Choroid plexus epithelial cell (primary cell): Measurements from ENCODE around the gene KRT37.
A peak's percentile ranks its signal among the peaks of the same experiment; 100 is the strongest.

Source experiments
- DNase-seq: peaks from one replicate; pipeline ENCODE4 v3.0.0-alpha.2; 2010; ENCODE audit warnings: low read depth
- H3K4me3 ChIP-seq: 2 replicates; pipeline ENCODE4 v1.5.1; 2011; ENCODE audit warnings: low read depth, mild to moderate bottlenecking, control low read depth, low read length, moderate library complexity
- CTCF ChIP-seq: conservative IDR thresholded peaks from 2 replicates; pipeline ENCODE4 v1.5.1; 2011; ENCODE audit warnings: low read depth, mild to moderate bottlenecking, control low read depth, inconsistent platforms, low read length, moderate library complexity

Gene KRT37

GRCh38 chr17:41462705-41463104 is 38.3 kb upstream of the KRT37 start:
- H3K4me3 ChIP-seq: no peak overlapping the region
- no peak for TF ChIP-seq CTCF
- DNase-seq: no peak

GRCh38 chr17:41457676-41458075 is 33.3 kb upstream of the KRT37 start:
- no peak for DNase-seq

DNA sequence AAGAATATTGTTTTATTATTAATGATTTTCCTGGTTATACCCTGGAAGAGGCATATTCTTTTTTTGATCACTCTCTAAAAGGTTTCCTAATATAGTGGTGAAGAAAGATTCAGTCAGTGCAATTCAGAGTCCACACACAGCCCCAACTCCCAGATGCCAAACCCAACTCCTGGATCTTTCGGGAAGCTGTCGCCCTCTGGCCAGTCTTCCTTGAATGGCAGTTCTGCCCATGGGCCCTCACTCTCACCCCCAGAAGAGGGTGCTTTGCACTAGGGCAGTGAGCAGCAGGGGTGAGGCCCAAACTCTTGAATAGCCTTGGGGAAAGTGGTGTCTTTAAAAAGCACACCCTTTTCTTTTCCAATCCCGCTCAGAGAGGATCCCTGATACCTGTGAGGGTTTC is 31.8 kb upstream of the KRT37 start:
- peak; percentile 25 for TF ChIP-seq CTCF
- no peak overlapping the region for H3K4me3 ChIP-seq
- DNase-seq: no peak

More at GRCh38 chr17:41457676-41458075, 33.3 kb upstream of the KRT37 start:
- TF ChIP-seq CTCF: no peak
- H3K4me3 ChIP-seq: no peak overlapping the region

DNA sequence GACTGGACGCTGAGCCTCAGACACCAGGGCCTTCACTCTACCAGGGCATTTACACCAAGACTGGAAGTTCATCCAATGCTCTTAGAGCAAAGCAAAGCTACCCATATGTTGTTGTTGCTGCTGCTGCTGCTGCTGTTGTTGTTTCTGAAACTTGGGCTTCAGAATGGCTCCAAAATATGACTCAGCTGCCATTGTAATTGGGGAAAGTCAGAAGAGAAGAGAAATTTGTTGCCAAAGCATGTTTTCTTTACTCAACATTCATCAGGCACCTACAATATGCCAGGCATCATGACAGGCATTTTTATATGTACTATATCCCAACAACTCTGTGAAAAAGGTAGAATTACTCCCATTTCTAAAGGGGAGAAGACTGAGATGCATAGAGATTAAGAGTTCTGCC is 30.9 kb upstream of the KRT37 start:
- TF ChIP-seq CTCF: no peak
- no peak overlapping the region for H3K4me3 ChIP-seq
- no peak for DNase-seq

- TF ChIP-seq CTCF: no peak
- no peak overlapping the region for H3K4me3 ChIP-seq
- no peak for DNase-seq
Measured at GRCh38 chr17:41453066-41453465, 28.7 kb upstream of the KRT37 start.

DNA sequence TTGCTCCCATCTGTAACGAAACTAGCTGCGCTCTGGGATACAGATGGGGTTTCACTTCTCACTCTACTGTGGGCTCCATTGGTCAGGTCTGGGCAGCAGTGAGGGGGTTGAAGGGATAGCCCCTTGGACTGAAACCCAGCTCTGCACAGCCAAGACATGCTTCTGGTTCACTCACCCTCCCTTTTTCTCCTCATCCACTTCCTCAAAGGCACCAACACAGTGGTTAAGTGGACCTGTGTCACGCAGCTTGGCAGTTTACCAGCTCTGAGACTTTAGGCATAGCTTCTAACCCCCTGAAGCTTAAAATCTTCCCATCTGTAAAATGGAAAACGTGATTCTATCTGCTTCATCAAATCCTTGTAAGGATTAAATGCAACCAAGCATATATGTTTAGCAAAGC is 27.9 kb upstream of the KRT37 start:
- no peak for TF ChIP-seq CTCF
- H3K4me3 ChIP-seq: no peak overlapping the region
- no peak for DNase-seq

DNA sequence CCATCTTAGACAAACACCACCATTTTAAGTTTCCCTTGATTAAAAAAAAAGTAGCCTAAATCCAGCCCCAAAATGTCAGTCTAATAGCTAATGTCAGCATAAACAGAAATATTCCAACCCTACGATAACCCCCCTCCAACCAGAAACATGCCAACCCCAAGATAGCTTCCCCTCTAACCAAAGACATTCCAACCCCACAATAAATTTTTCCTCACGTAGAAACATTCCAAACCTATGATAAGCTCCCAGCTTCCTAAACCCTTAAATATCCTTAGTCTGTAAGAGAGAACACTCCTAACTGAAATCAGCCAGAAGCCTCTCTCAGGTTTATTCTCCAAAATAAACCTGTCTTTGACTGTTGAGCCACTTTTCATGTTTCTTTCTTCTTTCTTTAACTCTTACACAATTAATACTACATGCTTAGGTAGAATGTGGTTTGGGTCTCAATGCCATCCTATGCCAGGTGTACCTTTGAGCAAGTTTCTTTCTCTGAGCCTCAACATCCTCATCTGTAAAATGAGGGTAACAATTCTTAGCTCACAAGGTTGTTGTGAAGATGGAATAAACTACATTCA is 26.9 kb upstream of the KRT37 start:
- peak; percentile 14 for DNase-seq
- H3K4me3 ChIP-seq: no peak overlapping the region
- TF ChIP-seq CTCF: no peak
